Neural progenitor cell (in vitro differentiated cells): Measurements from ENCODE around the gene MAMLD1.

ENCODE experiments used
- EZH2 ChIP-seq: fragments of 200-600 bp; sonication (generic); IDR thresholded peaks from 2 replicates; pipeline ENCODE4 v1.6.1; 2017; ENCODE audit warnings: antibody characterized with exemption, mild to moderate bottlenecking, moderate library complexity
- TF ChIP-seq, protein P1 (sequence below): fragments of 200-600 bp; sonication (generic); IDR thresholded peaks from 2 replicates; pipeline ENCODE4 v1.5.1; 2017; ENCODE audit warnings: antibody characterized with exemption, mild to moderate bottlenecking

DNA sequence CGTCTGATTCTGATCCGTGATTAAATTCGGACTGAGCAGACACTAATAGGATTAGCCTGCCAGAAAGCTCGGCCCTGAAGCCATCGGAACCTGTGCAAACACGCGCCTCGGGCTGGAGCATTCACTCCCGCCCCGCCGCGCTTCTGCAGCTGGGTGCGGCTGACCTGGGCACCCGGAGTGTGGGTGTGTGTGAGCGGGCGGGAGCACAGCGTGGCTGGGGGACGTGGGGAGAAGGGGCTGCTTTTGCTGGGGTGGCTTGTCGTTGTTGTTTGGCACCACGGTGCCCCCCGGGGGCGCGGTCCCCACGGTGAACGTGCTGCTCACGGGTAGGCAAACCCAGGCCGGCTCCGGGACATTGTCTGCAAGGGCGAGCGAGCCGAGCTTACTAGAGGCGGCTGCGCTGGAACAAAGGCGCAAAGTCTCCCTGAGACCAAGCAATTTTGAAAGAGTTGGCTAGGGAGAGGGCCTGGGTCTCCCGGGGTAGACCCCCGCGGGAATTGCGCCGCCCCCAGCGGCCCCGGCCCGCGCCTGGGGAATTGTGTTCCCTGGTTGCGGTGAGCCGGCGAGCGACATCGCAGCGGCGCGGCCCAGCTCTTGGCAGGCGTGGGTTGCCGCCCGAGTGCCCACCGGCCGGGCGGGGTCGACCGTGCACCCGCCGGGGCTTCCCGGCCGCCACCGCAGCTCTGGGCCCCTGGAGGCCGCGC is 1.4 kb downstream of the MAMLD1 start:
- TF ChIP-seq, protein P1, sequence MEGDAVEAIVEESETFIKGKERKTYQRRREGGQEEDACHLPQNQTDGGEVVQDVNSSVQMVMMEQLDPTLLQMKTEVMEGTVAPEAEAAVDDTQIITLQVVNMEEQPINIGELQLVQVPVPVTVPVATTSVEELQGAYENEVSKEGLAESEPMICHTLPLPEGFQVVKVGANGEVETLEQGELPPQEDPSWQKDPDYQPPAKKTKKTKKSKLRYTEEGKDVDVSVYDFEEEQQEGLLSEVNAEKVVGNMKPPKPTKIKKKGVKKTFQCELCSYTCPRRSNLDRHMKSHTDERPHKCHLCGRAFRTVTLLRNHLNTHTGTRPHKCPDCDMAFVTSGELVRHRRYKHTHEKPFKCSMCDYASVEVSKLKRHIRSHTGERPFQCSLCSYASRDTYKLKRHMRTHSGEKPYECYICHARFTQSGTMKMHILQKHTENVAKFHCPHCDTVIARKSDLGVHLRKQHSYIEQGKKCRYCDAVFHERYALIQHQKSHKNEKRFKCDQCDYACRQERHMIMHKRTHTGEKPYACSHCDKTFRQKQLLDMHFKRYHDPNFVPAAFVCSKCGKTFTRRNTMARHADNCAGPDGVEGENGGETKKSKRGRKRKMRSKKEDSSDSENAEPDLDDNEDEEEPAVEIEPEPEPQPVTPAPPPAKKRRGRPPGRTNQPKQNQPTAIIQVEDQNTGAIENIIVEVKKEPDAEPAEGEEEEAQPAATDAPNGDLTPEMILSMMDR = no peak
- no peak for TF ChIP-seq EZH2
